ENCODE results near the gene MBNL1.

Gene MBNL1

DNA sequence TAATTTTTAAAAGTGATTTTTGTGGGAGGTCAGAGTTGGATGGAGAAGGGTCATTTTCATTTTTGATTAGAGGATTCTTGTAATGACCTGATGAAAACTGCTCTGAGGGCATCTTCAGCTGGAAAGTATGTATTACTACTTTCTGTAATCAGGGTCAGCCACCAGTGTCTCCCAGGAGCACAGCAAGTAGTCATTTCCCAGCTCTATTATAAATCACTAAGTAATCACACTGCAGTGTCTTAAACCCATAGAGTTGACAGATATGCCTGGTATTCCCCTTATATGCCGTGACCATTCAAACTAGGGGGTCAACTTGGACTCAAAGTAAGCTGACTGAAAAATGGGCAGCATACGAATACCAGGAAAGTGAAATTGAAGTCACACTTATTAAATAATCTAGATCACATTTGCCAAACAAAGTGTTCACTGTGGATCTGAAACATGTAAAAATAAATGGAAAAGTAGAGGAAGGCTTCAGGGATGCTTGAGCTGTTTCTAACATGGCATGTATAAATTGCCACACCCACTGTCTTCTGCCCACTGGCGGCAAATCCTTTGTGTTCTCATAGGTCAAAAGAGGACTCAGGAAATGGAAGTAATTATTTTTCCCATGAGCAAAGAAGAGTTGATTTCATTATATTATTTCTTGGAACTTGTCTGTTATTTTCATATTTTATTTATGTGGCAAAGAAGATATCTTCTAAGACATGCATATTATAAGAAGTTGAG is 105.7 kb downstream of the MBNL1 start:
- DNase-seq, result no peak
- TF ChIP-seq POLR2A (IDR thresholded peaks at IDR 0.05; ENCODE audit: low read length) (no peak), GATA1 (IDR thresholded peaks at IDR 0.05; ENCODE audit: low read depth, low read length) (no peak)

DNA sequence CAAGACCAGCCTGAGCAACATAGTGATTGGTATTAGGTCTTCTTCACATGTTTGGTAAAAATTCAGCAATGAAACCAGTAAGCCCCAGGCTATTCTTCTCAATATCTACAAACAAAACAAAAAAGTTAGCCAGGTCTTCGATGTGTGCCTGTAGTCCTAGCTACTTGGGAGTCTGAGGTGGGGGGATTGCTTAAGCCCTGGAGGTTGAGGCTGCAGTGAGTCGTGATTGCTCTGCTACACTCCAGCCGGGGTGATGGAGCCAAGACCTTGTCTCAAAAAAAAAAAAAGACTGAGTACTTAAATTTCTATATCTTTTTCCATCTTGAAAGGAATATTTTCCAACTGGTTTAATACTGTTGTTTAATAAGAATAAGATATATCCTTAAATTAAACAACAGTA is 106.8 kb downstream of the MBNL1 start:
- peak; percentile 15 to 37 for DNase-seq

DNA sequence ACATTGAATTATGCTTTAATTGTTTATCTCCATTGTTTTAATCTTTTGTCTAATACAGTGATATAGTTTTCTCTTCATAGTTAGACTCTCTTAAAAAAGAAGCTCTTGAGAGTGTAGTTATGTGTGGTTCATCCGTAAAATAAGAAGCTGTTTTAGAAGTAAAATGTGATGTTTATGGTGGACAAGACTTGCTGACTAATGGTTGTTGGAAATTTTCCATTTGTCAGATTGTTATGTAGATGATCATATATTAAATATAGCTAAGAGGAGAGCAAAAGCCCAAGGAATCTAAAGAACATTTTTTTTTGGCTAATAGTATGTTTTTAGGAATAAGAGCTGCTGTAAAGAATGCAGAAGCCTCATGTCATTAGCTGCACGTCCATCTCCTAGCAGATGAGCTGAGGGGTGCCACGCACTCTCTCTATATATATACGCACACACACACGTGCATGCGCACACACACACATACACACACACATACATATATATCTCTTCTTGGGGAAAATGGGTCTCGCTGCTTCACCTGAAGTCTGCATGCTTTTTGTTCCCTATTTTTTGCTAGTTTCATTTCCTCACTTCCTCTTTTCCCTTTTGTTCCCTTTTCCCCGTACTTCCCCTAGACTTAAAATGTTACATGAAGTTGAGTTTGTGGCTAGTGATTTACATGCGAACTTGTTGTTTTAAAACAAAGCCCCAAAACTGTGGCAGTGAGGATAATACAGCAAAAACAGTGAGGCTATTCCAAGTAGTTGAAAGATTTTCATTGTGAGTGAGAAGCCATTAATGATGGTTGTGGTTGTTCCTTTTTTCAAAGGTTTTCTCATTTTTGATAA is 107.8 kb downstream of the MBNL1 start:
- TF ChIP-seq GATA1 (IDR thresholded peaks at IDR 0.05; ENCODE audit: low read depth, low read length) (no peak), POLR2A (IDR thresholded peaks at IDR 0.05; ENCODE audit: low read length) (no peak)
- peak; percentile 73 to 84 for DNase-seq

More for the DNA sequence above, 106.8 kb downstream of the MBNL1 start:
- no peak for TF ChIP-seq POLR2A (IDR thresholded peaks at IDR 0.05; ENCODE audit: low read length)
- TF ChIP-seq GATA1 (IDR thresholded peaks at IDR 0.05; ENCODE audit: low read depth, low read length), result no peak

DNA sequence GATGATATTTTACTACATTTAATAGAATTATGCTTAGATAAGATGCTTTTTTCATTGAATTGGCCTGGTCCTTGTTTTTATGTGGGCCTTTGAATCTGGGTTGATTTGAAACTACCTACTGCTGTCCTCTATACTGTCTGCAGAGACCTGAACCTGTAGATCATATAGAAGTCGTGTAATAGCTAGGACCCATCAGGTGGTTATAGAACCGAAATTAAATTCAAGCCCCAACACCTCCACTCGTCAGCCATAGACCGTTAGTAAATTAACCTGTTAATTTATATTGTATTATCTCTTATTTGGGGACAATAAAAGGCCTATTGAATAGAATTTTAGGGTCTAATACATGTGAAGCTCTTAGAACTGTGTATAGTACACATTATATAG is 108.4 kb downstream of the MBNL1 start:
- TF ChIP-seq GATA1 (IDR thresholded peaks at IDR 0.05; ENCODE audit: low read depth, low read length), result no peak
- no peak for TF ChIP-seq POLR2A (IDR thresholded peaks at IDR 0.05; ENCODE audit: low read length)
- DNase-seq, result no peak

DNA sequence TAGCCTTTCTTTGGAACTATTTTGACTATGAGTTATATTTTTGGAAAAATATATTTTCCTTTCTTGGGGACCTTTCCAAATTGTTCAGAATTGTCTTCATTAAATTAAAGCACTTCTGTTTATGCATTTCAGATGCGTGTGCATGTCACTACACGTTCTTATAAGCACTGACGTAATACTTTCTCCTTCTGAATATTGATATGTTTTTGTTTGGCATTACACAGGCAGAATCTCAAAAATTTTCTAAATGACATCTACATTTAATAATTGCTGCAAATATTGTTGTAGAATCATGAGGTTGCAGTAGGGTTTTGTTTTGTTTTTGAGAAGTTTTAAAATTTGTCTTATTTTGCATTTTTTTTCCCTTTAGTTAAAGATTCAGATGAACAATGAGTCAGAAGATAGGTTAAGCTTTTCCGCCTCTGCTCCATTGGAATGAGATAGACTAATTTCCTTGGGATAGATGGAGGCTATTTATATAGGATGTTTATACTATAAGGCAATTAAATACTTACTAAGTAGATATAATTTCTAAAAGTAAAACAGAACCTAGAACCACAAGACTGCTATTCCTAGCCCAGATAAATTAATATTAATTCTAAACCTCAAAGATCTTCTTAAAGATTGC is 110.8 kb downstream of the MBNL1 start:
- DNase-seq, result no peak
- TF ChIP-seq POLR2A (IDR thresholded peaks at IDR 0.05; ENCODE audit: low read length) (no peak), GATA1 (IDR thresholded peaks at IDR 0.05; ENCODE audit: low read depth, low read length) (no peak)

DNA sequence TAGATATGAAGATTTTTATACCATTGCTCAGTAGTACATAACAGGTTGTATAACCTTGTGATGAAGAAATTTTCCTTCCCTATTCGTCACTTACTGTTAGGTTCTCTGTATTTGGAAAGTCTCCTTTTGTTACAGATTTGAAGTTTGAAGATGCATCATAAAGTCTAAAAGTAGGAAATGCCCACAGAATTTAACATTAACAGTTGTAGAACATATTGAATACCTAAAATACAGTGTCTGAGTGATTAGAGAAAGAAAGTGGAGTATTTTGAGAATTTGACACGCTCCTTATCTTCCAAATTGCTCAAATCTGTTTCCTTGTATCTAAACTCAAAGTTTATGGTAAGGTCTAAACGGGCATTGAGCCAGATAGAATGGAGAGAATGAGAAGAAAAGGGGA is 111.3 kb downstream of the MBNL1 start:
- DNase-seq, result no peak

DNA sequence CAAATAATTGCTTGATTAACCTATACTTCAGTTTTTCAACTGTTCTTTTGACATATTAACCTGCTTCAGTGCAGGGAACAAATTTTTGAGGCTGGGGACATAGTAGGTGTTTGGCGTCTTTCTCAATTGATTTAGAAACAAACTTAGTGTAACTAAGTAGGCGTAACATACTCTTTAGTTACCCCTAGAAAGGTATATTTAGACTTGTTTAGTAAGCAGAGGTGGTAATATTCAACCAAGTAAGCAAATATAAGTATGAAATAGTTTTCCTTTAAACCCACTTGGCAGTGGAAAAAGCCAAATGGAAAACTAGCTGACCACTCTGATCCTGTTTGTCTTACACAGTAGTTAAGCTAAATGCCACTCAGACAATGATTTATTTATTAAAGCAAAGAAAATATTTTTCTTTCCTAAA is 113.2 kb downstream of the MBNL1 start:
- TF ChIP-seq GATA1 (IDR thresholded peaks at IDR 0.05; ENCODE audit: low read depth, low read length) (no peak), POLR2A (IDR thresholded peaks at IDR 0.05; ENCODE audit: low read length) (no peak)
- no peak for DNase-seq

More for the DNA sequence above, 111.3 kb downstream of the MBNL1 start:
- TF ChIP-seq GATA1 (IDR thresholded peaks at IDR 0.05; ENCODE audit: low read depth, low read length) (no peak), POLR2A (IDR thresholded peaks at IDR 0.05; ENCODE audit: low read length) (no peak)

DNA sequence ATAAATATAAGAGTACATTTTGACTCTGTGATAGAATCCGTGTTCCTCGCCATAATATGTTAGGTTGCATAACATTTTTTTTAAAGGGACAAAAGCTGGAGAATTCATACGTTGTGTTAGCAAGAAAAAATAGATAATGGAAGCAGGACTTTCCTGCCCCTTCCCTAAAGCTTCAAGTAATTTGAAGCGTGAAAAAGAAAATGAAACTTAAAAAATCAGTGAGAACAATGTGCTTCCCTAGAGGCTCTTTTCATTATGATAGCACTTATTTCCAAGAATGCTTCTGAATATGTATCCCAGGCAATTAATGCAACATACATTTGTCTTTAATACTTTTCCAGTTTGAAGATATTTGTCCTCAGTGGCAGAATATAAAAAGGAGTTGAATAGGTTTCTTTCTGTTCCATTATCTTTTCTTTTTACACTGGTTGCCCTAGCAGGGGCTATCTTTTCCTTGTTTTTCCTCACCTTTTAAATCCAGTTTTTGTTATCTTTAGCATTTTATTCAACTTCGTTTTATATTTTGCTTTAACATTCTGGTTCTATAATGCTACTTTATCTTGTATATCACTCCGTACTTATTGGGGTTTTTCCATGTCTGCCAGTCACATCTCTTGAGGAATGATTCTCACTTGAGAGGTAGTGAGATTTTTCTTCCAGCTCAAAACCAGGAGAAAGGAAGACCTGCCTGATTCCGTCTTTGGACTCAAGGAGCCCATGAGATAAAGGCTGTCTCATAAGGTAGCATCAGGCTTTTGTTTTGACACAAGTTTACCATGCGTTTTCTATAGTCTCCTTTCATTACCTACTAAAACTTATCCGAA is 113.8 kb downstream of the MBNL1 start:
- TF ChIP-seq GATA1 (IDR thresholded peaks at IDR 0.05; ENCODE audit: low read depth, low read length), result no peak
- no peak for TF ChIP-seq POLR2A (IDR thresholded peaks at IDR 0.05; ENCODE audit: low read length)
- DNase-seq, result no peak

DNA sequence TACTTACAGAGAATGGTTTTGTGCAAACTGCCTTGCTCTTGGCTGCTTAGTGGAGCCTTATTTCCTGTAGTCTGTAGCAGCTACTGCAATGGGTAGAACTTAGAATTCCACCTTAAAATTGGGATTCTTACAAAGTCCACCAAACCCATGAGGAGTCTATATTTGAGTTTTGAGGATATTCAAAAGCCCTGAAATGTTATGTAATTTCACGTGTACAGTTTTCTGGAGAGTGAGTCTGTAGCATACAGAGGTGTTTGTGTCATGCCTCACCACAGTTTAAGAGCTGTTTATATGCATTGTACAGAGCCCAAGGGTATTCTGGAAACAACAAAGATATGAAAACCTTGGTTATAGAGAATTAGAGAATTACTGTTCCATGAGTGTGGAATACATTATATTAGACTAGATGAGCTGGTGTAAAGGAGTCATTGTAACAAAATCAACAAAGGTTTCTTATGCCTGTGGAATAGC is 114.4 kb downstream of the MBNL1 start:
- no peak for TF ChIP-seq POLR2A (IDR thresholded peaks at IDR 0.05; ENCODE audit: low read length)
- TF ChIP-seq GATA1 (IDR thresholded peaks at IDR 0.05; ENCODE audit: low read depth, low read length), result no peak
- DNase-seq, result no peak

DNA sequence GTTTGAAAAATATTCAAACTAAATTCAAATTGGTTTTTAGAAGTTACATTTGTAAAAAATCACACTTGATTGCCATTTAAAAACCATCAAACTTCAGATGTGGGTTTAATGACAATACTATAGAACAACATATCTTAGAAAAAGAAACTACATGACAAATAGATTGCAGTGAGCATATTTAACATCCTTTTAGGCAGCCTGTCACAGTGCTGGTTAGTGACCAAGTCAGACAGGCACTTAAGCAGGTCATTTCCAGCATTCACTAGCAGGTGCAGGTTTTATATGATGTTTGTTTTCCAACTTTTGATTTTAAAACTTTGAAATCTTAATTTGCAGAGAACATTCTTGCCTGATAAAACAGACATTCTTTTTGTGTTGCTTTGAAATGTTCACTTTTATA is 115.7 kb downstream of the MBNL1 start:
- TF ChIP-seq GATA1 (IDR thresholded peaks at IDR 0.05; ENCODE audit: low read depth, low read length) (no peak), POLR2A (IDR thresholded peaks at IDR 0.05; ENCODE audit: low read length) (no peak)
- DNase-seq, result no peak

DNA sequence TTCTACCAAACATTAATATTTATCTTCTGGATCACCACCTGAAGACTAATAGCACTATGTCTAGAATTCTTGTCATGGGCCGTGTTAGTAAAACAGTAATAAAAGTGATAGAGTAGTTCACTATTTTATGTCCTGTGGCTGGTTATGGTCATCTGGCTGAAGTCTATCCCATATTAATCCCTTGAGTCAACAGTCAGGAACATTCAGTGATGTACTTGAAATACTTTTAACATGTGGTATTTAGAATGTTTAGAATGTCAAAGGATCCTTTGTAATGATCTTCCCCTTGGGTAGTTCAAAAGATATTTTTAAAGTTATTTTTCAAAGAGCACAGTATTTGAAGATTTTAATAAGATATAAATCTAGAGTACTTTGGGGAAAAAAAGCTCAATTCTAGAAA is 117.0 kb downstream of the MBNL1 start:
- DNase-seq, result no peak
- no peak for TF ChIP-seq POLR2A (IDR thresholded peaks at IDR 0.05; ENCODE audit: low read length)
- TF ChIP-seq GATA1 (IDR thresholded peaks at IDR 0.05; ENCODE audit: low read depth, low read length), result no peak

DNA sequence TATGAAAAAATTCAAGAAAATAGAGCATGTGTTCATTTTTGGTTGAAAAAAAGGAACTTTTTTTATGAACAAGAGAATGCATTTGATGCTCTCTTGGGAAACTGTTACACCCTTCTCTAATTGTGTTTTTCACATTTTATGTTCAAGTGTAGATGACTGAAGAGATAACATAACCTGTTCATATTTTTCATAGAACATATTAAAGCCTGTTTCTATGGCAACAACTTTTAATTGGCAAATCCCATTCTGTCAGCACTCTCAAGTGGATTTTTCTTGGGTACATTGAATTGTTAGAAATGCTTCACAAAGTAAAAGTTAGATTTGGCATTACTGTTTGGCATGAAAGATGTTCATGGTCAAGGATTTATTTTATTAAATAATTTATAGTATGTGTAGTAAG is 117.5 kb downstream of the MBNL1 start:
- TF ChIP-seq GATA1 (IDR thresholded peaks at IDR 0.05; ENCODE audit: low read depth, low read length) (no peak), POLR2A (IDR thresholded peaks at IDR 0.05; ENCODE audit: low read length) (no peak)
- DNase-seq, result no peak

DNA sequence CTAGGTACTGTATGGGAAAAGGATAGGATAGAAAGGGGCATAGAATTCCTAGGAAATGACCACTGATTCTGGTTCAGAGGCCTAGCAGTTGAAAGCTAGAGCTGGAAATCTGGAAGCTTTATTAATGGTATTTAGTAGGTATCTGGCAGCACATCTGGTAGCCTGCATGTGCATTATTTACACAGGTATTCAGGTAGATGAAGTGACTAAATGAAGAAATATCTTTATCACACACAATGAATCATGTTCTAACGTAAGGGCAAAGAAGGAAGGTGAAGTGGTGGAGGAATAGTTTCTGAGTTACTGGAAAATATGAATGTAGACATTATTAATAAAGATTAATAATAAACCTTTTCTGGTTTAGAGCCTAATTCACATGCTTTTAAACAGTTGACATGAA is 119.9 kb downstream of the MBNL1 start:
- TF ChIP-seq POLR2A (IDR thresholded peaks at IDR 0.05; ENCODE audit: low read length) (no peak), GATA1 (IDR thresholded peaks at IDR 0.05; ENCODE audit: low read depth, low read length) (no peak)
- no peak for DNase-seq

Data from erythroblast (primary cell).